Body of pancreas (tissue), 4 donors: Measurements from ENCODE around the gene CABP7.

Experiments used
- POLR2A ChIP-seq, 3 donors: fragments of 450-650 bp; IDR thresholded peaks; one replicate each; pipeline ENCODE4 v1.6.1; 2016; ENCODE audit warnings: antibody characterized with exemption in 3 of 3, mild to moderate bottlenecking in 2 of 3
- TF ChIP-seq, protein P1 (sequence below), 7 experiments: fragments of 450-650 bp in 4 of 7; fragments of 200-600 bp in 3 of 7; sonication (generic) in 3 of 7; IDR thresholded peaks; one replicate each; pipeline ENCODE4 v1.5.1; 2016 to 2019; ENCODE audit warnings: antibody characterized with exemption in 7 of 7

DNA sequence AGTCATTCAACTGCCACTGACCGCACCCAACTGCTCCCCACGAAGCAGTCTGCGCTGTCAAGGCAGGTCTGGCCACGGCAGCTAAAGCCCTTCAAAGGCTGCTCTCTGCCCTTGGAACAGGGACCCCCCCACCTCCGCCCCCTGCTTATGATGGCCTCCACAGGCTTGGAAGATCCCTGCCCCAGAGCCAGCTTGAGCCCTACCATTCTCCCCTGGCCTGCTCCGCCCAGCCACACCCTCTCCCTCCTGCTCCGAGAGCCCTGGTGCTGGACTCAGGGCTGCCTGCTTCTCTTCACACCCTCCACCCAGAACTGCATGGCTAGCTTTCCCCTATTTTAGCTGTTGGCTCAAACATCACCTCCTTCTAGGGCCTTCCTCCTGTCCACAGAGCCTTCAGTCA is 28.0 kb downstream of the CABP7 start:
- TF ChIP-seq POLR2A (IDR thresholded peaks at IDR 0.05): no peak
- TF ChIP-seq, protein P1, sequence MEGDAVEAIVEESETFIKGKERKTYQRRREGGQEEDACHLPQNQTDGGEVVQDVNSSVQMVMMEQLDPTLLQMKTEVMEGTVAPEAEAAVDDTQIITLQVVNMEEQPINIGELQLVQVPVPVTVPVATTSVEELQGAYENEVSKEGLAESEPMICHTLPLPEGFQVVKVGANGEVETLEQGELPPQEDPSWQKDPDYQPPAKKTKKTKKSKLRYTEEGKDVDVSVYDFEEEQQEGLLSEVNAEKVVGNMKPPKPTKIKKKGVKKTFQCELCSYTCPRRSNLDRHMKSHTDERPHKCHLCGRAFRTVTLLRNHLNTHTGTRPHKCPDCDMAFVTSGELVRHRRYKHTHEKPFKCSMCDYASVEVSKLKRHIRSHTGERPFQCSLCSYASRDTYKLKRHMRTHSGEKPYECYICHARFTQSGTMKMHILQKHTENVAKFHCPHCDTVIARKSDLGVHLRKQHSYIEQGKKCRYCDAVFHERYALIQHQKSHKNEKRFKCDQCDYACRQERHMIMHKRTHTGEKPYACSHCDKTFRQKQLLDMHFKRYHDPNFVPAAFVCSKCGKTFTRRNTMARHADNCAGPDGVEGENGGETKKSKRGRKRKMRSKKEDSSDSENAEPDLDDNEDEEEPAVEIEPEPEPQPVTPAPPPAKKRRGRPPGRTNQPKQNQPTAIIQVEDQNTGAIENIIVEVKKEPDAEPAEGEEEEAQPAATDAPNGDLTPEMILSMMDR (IDR thresholded peaks at IDR 0.05): no peak
